GM18526 (cell line): ENCODE results near the gene RABEPK.

Experiments used
- POLR2A ChIP-seq: IDR thresholded peaks from 3 replicates; pipeline ENCODE4 v1.6.1; 2011; ENCODE audit not compliant: insufficient read length; ENCODE audit errors: extremely low read depth

The RABEPK gene

GRCh38 chr9:125189361-125190289 is 10.7 kb upstream of the RABEPK start, which contains the start of gene PPP6C:
Gene PPP6C (minus strand): TSS chr9:125189803. CDS start chr9:125189718, 85 bp downstream.
- peak; percentile 79 for TF ChIP-seq POLR2A

- TF ChIP-seq POLR2A, result no peak
Observed at GRCh38 chr9:125190361-125190801, 10.0 kb upstream of the RABEPK start.

- no peak for TF ChIP-seq POLR2A
Observed at GRCh38 chr9:125202846-125203618, 2.7 kb downstream of the RABEPK start.

GRCh38 chr9:125204477-125204876 is 4.1 kb downstream of the RABEPK start:
- no peak for TF ChIP-seq POLR2A

DNA sequence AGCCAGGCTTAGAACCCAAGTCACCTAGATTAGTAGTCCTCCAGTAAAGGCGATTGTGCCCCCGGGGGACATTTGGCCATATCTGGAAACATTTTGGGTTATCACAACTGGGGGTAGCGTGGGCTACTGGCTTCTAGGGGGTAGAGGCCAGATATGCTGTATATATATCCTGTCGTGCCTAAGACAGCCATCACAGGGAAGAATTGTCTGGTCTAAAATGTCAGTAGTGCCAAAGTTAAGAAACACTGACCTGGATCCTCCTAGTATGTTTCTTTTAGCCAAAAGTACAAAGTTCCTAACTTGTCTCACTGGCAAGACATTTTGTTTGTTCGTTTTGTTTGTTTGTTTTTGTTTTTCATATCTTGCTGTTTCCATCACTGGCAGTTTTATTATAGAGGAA is 13.8 kb downstream of the RABEPK start:
- no peak for TF ChIP-seq POLR2A

- TF ChIP-seq POLR2A, result no peak
Observed at GRCh38 chr9:125218621-125219020, 18.3 kb downstream of the RABEPK start.

GRCh38 chr9:125227761-125228160 is 27.4 kb downstream of the RABEPK start:
- no peak for TF ChIP-seq POLR2A

DNA sequence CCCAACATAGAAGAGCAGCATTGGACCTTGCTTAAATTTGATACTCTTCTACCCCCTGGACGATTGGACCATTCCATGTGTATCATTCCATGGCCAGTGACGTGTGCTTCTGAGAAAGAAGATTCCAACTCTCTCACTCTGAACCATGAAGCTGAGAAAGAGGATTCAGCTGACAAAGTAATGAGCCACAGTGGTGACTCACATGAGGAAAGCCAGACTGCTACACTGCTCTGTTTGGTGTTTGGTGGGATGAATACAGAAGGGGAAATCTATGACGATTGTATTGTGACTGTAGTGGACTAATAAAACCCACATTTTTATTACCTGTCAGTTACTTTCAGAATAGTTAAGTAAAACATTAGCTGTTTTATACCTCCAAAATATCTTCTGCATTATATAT is 33.3 kb downstream of the RABEPK start:
- no peak for TF ChIP-seq POLR2A

DNA sequence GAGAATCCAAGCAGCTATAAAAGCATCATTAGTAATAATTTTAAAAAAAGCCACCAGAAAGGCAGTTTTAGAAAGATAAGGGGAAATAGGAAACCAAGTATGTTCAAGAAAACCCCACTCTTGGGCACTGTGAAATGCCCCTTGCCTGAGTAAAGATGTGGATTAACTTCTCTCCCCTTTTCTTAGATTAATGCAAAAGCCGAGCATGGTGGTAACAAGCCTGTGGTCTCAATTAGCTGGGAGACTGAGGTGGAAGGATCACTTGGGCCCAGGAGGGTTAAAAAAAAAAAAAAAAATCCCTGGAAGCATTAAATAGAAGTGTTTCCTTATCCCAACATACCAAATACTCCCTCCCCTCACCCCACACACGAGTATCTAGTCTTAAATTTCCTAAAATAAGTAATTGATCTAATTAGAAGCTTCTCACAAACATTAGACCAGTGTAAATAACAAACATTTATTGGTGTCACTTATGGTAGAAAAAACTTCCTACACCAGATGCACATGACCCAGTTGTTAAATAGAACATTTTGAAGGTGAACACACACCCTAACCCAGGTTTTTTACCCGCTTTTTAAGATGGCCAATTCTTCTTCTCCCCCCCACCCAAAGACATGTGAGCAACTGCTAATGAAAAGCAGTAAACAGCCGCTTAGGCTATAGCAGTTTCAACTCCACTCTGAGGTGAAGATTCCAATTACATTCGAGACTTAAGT is 35.6 kb downstream of the RABEPK start:
- no peak for TF ChIP-seq POLR2A

GRCh38 chr9:125238127-125238914 is 38.0 kb downstream of the RABEPK start:
- TF ChIP-seq POLR2A, result no peak

DNA sequence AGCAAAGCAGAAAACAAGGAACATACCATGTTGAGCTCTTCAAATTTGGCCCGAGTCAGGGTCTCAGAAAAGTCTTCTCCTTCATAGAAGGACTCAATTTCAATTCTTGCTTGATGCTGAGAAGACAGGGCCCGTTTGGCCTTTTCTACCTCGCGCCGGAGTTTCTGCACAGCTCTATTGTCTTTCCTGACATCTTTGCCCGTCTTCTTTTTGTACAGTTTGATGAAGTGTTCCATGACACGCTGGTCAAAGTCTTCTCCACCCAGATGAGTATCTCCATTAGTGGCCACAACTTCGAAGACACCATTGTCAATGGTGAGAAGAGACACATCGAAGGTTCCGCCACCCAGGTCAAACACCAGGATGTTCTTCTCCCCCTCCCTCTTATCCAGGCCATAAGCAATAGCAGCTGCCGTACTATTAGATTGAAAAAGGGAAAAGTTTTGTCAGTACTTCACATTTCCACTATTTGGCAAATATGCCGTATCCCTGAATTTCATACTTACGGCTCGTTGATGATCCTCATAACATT is 38.6 kb downstream of the RABEPK start:
- no peak for TF ChIP-seq POLR2A

- TF ChIP-seq POLR2A, result no peak
Observed at GRCh38 chr9:125239631-125240597, 39.6 kb downstream of the RABEPK start.

GRCh38 chr9:125240649-125240999 is 40.3 kb downstream of the RABEPK start:
- TF ChIP-seq POLR2A, result no peak
